Stomach smooth muscle (tissue), 2 donors: ENCODE data around the gene LRFN3.

Experiments used
- H3K27ac ChIP-seq: one replicate; pipeline ENCODE4 v1.7.0; 2013; ENCODE audit warnings: mild to moderate bottlenecking, low read length, inconsistent platforms
- H3K27me3 ChIP-seq, 2 donors: one replicate each; pipeline ENCODE4 v1.7.0; 2013; ENCODE audit warnings: low read length in 2 of 2; ENCODE audit not compliant: insufficient read depth in 2 of 2, control insufficient read depth in 1 of 2
- H3K36me3 ChIP-seq, 2 donors: one replicate each; pipeline ENCODE4 v1.7.0; 2013; ENCODE audit warnings: low read length in 2 of 2; ENCODE audit not compliant: control insufficient read depth in 2 of 2, insufficient read depth in 2 of 2
- H3K4me1 ChIP-seq: one replicate; pipeline ENCODE4 v1.7.0; 2013; ENCODE audit warnings: low read length; ENCODE audit not compliant: control insufficient read depth, insufficient read depth
- H3K4me3 ChIP-seq, 2 donors: one replicate each; pipeline ENCODE4 v1.7.0; 2013; ENCODE audit warnings: low read length in 2 of 2
- H3K9ac ChIP-seq, 2 donors: one replicate each; pipeline ENCODE4 v1.7.0; 2013; ENCODE audit warnings: low read length in 2 of 2, mild to moderate bottlenecking in 1 of 2
- H3K9me3 ChIP-seq, 2 donors: one replicate each; pipeline ENCODE4 v1.7.0; 2013; ENCODE audit warnings: low read length in 2 of 2; ENCODE audit not compliant: control insufficient read depth in 2 of 2
- donor health status: healthy.
- donor health status: Pancreatic carcinoma.

The LRFN3 gene

DNA sequence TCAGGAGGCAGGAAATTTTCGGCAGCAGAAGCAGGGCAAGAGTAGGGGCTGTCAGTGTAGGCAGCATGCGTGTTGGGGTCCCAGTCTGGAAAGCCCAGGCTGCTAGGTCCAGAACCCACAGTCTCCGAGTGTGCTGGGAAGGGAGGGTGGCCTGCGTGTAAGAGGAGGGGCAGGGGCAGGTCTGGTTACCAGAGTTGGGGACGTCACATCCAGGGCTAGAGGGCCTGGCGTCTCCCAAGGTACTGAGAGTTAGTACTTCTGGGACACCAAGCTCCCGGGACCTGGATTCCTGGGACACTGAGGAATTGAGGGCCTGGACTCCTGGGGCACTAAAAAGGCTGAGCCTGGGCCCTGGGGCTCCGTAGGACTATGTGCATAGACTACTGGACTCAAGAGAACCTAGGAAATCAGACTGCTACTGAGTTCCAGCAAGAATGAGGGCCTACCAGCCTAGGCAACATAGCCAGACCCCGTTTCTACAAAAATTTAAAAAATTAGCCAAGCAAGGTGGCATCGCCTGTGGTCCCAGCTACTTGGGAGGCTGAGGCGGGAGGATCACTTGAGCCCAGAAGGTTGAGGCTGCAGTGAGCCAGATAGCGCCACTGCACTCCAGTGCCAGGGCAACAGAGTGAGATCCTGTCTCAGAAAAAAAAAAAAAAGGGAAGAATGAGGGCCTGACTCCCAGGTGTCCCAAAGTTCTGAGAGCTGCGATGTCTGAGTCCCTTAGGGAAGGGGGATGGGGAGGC is 38.3 kb upstream of the LRFN3 start:
- Histone ChIP-seq H3K4me3 (peak overlapping the region; percentile 63 to 85), H3K9ac (peak overlapping the region; percentile 69 to 72), H3K36me3 (peaks cover 2 to 11% of the 10 kb centered on the region in 2 donors), H3K9me3 (no peaks in the 10 kb centered on the region), H3K27ac (no peak overlapping the region), H3K4me1 (peaks cover 30% of the 10 kb centered on the region), H3K27me3 (no peaks in the 10 kb centered on the region)

- Histone ChIP-seq H3K36me3 (peaks cover 2 to 9% of the 10 kb centered on the region in 2 donors), H3K9ac (peak overlapping the region; percentile 69 to 72), H3K4me3 (peak overlapping the region; percentile 63 to 85), H3K9me3 (no peaks in the 10 kb centered on the region), H3K4me1 (peaks cover 30% of the 10 kb centered on the region), H3K27ac (peak overlapping the region; percentile 55), H3K27me3 (no peaks in the 10 kb centered on the region)
Observed at GRCh38 chr19:35898499-35898809, 37.7 kb upstream of the LRFN3 start.

DNA sequence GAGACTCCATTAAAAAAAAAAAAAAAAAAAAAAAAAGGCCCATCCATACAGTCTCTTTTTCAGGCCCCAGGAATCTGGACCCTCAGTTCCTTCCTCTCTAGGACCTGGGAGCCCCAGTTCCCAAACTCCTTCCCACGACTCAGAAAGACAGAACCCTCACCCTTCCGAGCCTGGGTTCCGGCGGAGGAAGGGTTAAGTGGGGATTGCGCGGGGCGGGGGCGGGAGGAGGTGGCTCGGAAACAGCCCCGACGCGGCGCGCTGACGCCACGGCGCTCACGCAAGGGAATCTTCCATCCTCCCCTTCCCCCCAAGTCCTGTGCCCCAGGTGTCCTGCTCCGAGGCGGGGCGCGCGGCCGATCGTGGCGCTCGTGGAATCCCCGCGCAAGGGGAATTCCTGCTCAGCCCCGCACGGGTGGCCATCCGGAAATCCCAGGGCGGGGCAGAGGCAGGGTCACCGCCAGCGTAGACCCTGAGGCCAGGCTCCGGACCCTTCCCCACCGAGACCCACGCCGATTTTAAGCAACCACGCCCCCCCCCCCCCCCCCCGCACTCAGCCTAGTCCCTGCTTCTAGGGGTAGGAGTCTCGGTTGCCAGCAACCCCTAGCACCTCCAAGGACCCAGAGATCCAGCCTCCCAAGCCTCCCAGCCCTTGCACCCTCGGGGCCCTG is 36.5 kb upstream of the LRFN3 start:
- peak overlapping the region; percentile 73 to 85 for H3K4me3 ChIP-seq
- no peaks in the 10 kb centered on the region for H3K27me3 ChIP-seq
- H3K9me3 ChIP-seq, result no peaks in the 10 kb centered on the region
- peaks cover 2 to 5% of the 10 kb centered on the region in 2 donors for H3K36me3 ChIP-seq
- H3K27ac ChIP-seq, result peak overlapping the region; percentile 55
- peaks cover 30% of the 10 kb centered on the region for H3K4me1 ChIP-seq
- H3K9ac ChIP-seq, result peak overlapping the region; percentile 69 to 72

DNA sequence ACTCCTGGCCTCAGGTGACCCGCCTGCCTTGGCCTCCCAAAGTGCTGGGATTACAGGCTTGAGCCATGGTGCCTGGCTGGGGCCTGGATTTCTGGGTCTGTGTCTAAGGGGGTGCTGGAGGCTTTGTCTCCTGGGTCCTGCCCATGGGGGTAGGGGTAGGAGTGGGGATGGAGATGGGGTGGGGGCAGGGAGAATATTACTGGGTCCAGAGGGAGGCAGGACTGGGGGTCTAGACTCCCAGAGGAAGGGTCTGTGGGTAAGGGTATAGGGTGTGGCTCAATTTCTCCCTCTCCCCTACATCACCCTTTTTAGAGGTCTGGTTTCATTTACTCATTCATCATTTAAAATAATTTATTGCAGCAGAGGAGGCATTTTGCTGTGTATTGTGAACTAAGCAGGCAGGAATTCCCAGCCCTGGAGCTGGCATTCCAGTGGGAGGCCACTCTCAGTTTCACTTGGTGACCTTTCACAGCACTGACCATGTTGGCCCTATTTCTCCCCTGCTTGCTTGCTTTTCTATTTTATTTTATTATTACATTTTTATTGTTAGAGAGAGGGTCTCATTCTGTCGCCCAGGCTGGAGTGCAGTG is 35.0 kb upstream of the LRFN3 start:
- no peak overlapping the region for H3K9ac ChIP-seq
- peaks cover 30% of the 10 kb centered on the region for H3K4me1 ChIP-seq
- no peak overlapping the region for H3K27ac ChIP-seq
- H3K4me3 ChIP-seq, result peak overlapping the region in 1 of 2 donors; percentile 85
- H3K9me3 ChIP-seq, result no peaks in the 10 kb centered on the region
- no peaks in the 10 kb centered on the region for H3K27me3 ChIP-seq
- peaks cover 2% of the 10 kb centered on the region in 2 donors for H3K36me3 ChIP-seq

GRCh38 chr19:35901854-35902661 is 34.1 kb upstream of the LRFN3 start, which contains the start of gene HCST:
Gene HCST (plus strand): TSS chr19:35902529. CDS start chr19:35902594, 65 bp downstream.
- H3K36me3 ChIP-seq, result peaks cover 0 to 2% of the 10 kb centered on the region in 2 donors
- peaks cover 37% of the 10 kb centered on the region for H3K4me1 ChIP-seq
- no peak within 1 kb of the TSS for H3K9ac ChIP-seq
- H3K27ac ChIP-seq, result no peak within 1 kb of the TSS
- H3K27me3 ChIP-seq, result no peaks in the 10 kb centered on the region
- peak within 1 kb of the TSS in 1 of 2 donors; percentile 29 for H3K4me3 ChIP-seq
- no peaks in the 10 kb centered on the region for H3K9me3 ChIP-seq

DNA sequence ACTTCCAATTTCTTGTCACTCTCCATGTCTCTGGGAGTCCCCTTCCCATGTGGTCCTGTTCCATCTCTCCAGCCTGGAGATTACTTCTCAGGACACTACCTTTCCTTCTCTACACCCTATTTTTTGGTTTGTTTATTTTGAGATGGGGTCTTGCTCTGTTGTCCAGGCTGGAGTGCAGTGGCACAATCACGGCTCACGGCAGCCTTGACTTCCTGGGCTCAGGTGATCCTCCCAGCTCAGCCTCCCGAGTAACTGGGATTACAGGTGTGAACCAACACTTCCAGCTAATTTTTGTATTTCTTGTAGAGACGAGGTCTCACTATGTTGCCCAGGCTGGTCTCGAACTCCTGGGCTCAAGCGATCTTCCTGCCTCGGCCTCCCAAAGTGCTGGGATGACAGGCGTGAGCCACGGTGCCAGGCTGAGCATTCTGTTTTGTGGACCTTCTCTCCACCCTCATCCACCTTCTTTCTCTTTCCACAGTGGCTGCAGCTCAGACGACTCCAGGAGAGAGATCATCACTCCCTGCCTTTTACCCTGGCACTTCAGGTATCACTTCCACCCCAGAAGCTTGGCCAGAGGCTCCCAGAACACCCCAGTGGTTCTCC is 33.2 kb upstream of the LRFN3 start:
- Histone ChIP-seq H3K4me1 (peaks cover 33% of the 10 kb centered on the region), H3K27me3 (no peaks in the 10 kb centered on the region), H3K9ac (no peak overlapping the region), H3K4me3 (peak overlapping the region in 1 of 2 donors; percentile 29), H3K9me3 (no peaks in the 10 kb centered on the region), H3K27ac (no peak overlapping the region), H3K36me3 (no peaks in the 10 kb centered on the region)

DNA sequence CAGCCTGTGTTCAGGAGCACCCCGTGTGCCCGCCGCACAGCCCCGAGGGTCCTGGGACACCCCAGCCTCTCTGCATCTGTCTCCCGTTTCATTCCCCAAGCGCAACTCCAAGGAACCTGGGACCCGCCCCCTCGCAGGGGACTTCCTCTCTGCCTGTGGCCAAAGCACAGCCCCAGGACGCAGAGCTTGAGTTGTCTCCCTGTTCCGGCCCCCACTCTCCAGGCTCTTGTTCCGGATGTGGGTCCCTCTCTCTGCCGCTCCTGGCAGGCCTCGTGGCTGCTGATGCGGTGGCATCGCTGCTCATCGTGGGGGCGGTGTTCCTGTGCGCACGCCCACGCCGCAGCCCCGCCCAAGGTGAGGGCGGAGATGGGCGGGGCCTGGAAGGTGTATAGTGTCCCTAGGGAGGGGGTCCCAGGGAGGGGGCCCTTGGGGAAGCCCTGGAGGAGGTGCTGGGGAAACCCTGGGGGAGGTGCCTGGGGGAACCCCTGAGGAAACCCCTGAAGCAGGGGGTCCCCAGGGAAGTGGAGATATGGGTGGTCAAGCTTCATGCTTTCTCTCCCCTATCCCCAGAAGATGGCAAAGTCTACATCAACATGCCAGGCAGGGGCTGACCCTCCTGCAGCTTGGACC is 32.5 kb upstream of the LRFN3 start:
- Histone ChIP-seq H3K4me1 (peaks cover 26% of the 10 kb centered on the region), H3K4me3 (peak overlapping the region in 1 of 2 donors; percentile 29)

DNA sequence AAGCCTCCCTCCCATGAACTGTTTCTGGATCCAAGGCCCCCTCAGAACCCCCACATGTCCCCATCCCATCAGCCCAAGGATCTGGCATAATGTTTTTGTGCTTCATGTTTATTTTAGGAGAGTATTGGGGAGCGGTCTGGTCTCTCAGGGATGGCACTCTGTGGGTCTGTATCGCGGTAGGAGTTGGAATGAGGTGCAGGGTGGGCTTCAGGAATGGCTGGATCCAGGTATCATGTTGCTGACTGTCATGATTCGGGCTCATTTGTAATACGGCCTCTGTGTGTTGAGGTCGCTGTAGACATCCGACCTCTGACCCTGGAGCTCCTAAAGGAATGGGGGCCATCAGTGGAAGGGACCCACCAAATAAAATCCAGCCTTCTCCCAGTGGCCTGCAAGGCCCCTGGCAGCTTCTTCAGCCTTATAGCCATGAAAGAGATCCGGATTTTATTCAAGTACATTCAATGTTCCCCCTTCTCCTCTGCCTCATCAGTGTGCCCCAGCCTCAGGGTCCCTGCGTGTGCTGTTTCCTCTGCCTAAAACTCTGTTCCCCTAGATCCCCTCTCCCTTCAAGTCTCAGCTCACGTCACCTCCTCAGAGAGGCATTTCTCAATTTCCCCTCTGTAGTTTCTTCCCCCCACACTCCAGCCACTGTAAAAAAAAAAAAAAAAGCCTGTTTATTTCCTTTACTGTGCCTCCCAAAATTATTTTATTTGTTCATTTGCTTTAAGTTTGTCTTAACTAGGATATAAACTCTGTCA is 31.7 kb upstream of the LRFN3 start:
- H3K4me3 ChIP-seq, result no peak overlapping the region
- no peak overlapping the region for H3K9ac ChIP-seq
- peak overlapping the region; percentile 24 for H3K27ac ChIP-seq
- peaks cover 20% of the 10 kb centered on the region for H3K4me1 ChIP-seq
- no peaks in the 10 kb centered on the region for H3K36me3 ChIP-seq
- no peaks in the 10 kb centered on the region for H3K27me3 ChIP-seq
- no peaks in the 10 kb centered on the region for H3K9me3 ChIP-seq

More for the DNA sequence above, 32.5 kb upstream of the LRFN3 start:
- no peak overlapping the region for H3K27ac ChIP-seq
- no peaks in the 10 kb centered on the region for H3K36me3 ChIP-seq
- no peaks in the 10 kb centered on the region for H3K27me3 ChIP-seq
- H3K9ac ChIP-seq, result no peak overlapping the region
- H3K9me3 ChIP-seq, result no peaks in the 10 kb centered on the region

DNA sequence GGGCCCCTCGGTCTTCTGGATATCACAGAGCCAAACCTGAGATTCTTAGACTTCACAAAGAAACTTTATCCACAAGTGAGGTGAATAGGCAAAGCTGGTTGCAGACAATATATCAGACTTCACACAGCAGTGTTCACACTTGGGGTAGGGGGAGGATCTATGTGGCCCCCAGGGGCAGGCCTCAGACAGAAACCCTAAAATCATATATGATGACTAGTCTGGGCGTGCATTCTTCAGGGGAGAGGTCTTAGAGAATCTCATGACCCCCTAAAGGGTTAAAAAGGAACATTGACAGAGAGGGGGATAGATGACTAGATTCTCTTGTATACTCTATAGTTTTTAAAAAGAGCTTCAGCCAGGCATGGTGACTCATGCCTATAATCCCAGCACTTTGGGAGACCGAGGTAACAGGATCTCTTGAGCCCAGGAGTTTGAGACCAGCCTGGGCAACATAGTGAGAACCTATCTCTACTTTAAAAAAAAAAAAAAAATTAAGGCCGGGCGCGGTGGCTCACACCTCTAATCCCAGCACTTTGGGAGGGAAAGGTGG is 30.9 kb upstream of the LRFN3 start:
- no peak overlapping the region for H3K27ac ChIP-seq
- no peaks in the 10 kb centered on the region for H3K9me3 ChIP-seq
- peaks cover 17% of the 10 kb centered on the region for H3K4me1 ChIP-seq
- H3K27me3 ChIP-seq, result no peaks in the 10 kb centered on the region
- H3K9ac ChIP-seq, result no peak overlapping the region
- H3K36me3 ChIP-seq, result no peaks in the 10 kb centered on the region
- H3K4me3 ChIP-seq, result no peak overlapping the region
